IMR-90 (cell line): ENCODE measurements around the gene DCLRE1B.

Experiments used
- BHLHE40 ChIP-seq: fragments of 150-350 bp; IDR thresholded peaks from 2 replicates; pipeline ENCODE4 v1.6.1; 2016; ENCODE audit warnings: mild to moderate bottlenecking, low read depth, low read length
- CEBPB ChIP-seq: IDR thresholded peaks from 2 replicates; pipeline ENCODE4 v1.6.1; 2012; ENCODE audit warnings: low read depth, low read length, improper control_type of control experiment
- FOS ChIP-seq: fragments of 150-350 bp; IDR thresholded peaks from 2 replicates; pipeline ENCODE4 v1.6.1; 2016; ENCODE audit warnings: low read depth, low read length
- MAFK ChIP-seq: IDR thresholded peaks from 2 replicates; pipeline ENCODE4 v1.6.1; 2012; ENCODE audit warnings: low read depth, low read length, improper control_type of control experiment
- MAZ ChIP-seq: IDR thresholded peaks from 2 replicates; pipeline ENCODE4 v1.6.1; 2012; ENCODE audit warnings: low read depth, mild to moderate bottlenecking, low read length, improper control_type of control experiment, moderate library complexity, borderline replicate concordance
- MXI1 ChIP-seq: IDR thresholded peaks from 2 replicates; pipeline ENCODE4 v1.6.1; 2012; ENCODE audit warnings: low read depth, mild to moderate bottlenecking, low read length, moderate library complexity, borderline replicate concordance
- NFE2L2 ChIP-seq: fragments of 150-350 bp; IDR thresholded peaks from 2 replicates; pipeline ENCODE4 v1.6.1; 2016; ENCODE audit warnings: low read depth, mild to moderate bottlenecking, low read length
- POLR2A ChIP-seq: IDR thresholded peaks from 2 replicates; pipeline ENCODE4 v1.6.1; 2012; ENCODE audit warnings: mild to moderate bottlenecking, low read depth, low read length
- RAD21 ChIP-seq: IDR thresholded peaks from 2 replicates; pipeline ENCODE4 v1.6.1; 2012; ENCODE audit warnings: low read length, improper control_type of control experiment
- RCOR1 ChIP-seq: IDR thresholded peaks from 2 replicates; pipeline ENCODE4 v1.6.1; 2012; ENCODE audit warnings: mild to moderate bottlenecking, low read length, improper control_type of control experiment; ENCODE audit not compliant: insufficient replicate concordance
- RFX5 ChIP-seq: IDR thresholded peaks from 2 replicates; pipeline ENCODE4 v1.8.0; 2012; ENCODE audit warnings: low read depth, mild to moderate bottlenecking, low read length, moderate library complexity
- SMC3 ChIP-seq: fragments of 150-350 bp; IDR thresholded peaks from 2 replicates; pipeline ENCODE4 v1.6.1; 2016; ENCODE audit warnings: low read depth, mild to moderate bottlenecking, antibody characterized with exemption, low read length, moderate library complexity
- TF ChIP-seq, protein P1 (sequence below): conservative IDR thresholded peaks from 2 replicates; pipeline ENCODE4 v1.5.1; 2012; ENCODE audit warnings: mild to moderate bottlenecking, low read depth, low read length, improper control_type of control experiment
- TF ChIP-seq, protein P2 (sequence below): fragments of 150-350 bp; IDR thresholded peaks from 2 replicates; pipeline ENCODE4 v1.6.1; 2017; ENCODE audit warnings: mild to moderate bottlenecking, antibody characterized with exemption, low read length, low read depth

DNA sequence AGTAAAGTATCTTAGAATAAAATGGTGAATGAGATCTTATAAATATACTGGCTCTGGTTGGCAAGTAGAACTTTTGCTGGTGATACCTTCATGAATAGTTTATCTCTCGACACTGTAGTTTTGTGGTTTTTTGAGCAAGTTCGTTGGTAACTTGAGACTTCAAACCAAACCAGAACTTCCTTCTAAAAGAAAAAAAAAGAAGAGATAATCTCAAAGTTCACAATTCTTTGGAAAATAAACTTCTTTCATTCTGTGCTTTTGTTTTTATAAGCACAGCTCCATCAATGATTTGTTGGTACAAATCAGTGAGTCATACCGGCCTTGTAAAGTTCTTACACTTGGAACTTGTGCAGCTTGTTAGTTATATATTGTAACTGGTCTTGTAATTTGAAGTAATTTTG, 26.3 kb downstream of the DCLRE1B start:
- TF ChIP-seq POLR2A, result no peak
- TF ChIP-seq, protein P1, sequence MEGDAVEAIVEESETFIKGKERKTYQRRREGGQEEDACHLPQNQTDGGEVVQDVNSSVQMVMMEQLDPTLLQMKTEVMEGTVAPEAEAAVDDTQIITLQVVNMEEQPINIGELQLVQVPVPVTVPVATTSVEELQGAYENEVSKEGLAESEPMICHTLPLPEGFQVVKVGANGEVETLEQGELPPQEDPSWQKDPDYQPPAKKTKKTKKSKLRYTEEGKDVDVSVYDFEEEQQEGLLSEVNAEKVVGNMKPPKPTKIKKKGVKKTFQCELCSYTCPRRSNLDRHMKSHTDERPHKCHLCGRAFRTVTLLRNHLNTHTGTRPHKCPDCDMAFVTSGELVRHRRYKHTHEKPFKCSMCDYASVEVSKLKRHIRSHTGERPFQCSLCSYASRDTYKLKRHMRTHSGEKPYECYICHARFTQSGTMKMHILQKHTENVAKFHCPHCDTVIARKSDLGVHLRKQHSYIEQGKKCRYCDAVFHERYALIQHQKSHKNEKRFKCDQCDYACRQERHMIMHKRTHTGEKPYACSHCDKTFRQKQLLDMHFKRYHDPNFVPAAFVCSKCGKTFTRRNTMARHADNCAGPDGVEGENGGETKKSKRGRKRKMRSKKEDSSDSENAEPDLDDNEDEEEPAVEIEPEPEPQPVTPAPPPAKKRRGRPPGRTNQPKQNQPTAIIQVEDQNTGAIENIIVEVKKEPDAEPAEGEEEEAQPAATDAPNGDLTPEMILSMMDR, result no peak
- TF ChIP-seq MAFK, result no peak
- TF ChIP-seq RFX5, result no peak
- TF ChIP-seq CEBPB, result peak; percentile 43; the same call in 1 of the 2 replicates
- no peak for TF ChIP-seq RCOR1
- TF ChIP-seq, protein P2, sequence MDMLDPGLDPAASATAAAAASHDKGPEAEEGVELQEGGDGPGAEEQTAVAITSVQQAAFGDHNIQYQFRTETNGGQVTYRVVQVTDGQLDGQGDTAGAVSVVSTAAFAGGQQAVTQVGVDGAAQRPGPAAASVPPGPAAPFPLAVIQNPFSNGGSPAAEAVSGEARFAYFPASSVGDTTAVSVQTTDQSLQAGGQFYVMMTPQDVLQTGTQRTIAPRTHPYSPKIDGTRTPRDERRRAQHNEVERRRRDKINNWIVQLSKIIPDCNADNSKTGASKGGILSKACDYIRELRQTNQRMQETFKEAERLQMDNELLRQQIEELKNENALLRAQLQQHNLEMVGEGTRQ, result no peak
- no peak for TF ChIP-seq MAZ
- TF ChIP-seq RAD21, result no peak
- peak; percentile 38; the same call in 1 of the 2 replicates for TF ChIP-seq FOS
- TF ChIP-seq SMC3, result no peak
- TF ChIP-seq MXI1, result no peak
- no peak for TF ChIP-seq BHLHE40
- no peak for TF ChIP-seq NFE2L2
